H1 (cell line): Measurements from ENCODE around the gene VPS18. TPM values are rescaled to one million over a fixed set of nuclear protein-coding genes. Genes with fewer than 3 reads are reported as not detected.
A peak's percentile ranks its signal among the peaks of the same experiment; 100 is the strongest.

Experiments used
- CTCF ChIA-PET: fragments of 300-600 bp; sonication (Branson Sonifier 250); formaldehyde crosslinking; loops from one replicate; lab custom pipeline; 2021; ENCODE audit not compliant: partially characterized antibody; lab: Charles Lee
- POLR2A ChIA-PET: fragments of 300-600 bp; sonication (Branson Sonifier 250); formaldehyde crosslinking; loops from one replicate; lab custom pipeline; 2021; ENCODE audit warnings: inconsistent platforms; ENCODE audit not compliant: partially characterized antibody; lab: Charles Lee
- DNase-seq, 2 experiments: peaks; one replicate each; pipeline versions ENCODE4 v3.0.0 to v3.0.0-alpha.2; 2010 to 2022; ENCODE audit warnings: low spot score in 2 of 2, low read depth in 1 of 2, mixed read lengths in 1 of 2
- FAIRE-seq: peaks from 2 replicates; lab custom pipeline; 2011; peaks lifted over from hg19 to GRCh38; lab: Jason Lieb, UNC
- H2AFZ ChIP-seq: 2 replicates; pipeline ENCODE4 v1.8.1; 2012; ENCODE audit warnings: low read length, inconsistent platforms
- H2AK5ac ChIP-seq: 2 replicates; pipeline ENCODE4 v1.6.1; 2013; ENCODE audit warnings: low read depth, low read length
- H2BK120ac ChIP-seq: replicated peaks from 2 replicates; pipeline ENCODE3; 2013; ENCODE audit warnings: low read depth, low read length, inconsistent platforms
- H2BK12ac ChIP-seq: 2 replicates; pipeline ENCODE4 v1.6.1; 2013; ENCODE audit warnings: low read depth, low read length
- H2BK15ac ChIP-seq: 2 replicates; pipeline ENCODE4 v1.6.1; 2013; ENCODE audit warnings: low read length
- H2BK20ac ChIP-seq: 2 replicates; pipeline ENCODE4 v1.6.1; 2013; ENCODE audit warnings: low read length
- H2BK5ac ChIP-seq: 2 replicates; pipeline ENCODE4 v1.6.1; 2013; ENCODE audit warnings: low read depth, low read length
- H3K14ac ChIP-seq: 2 replicates; pipeline ENCODE4 v1.6.1; 2013; ENCODE audit warnings: inconsistent platforms; ENCODE audit not compliant: insufficient read length
- H3K18ac ChIP-seq: 2 replicates; pipeline ENCODE4 v1.6.1; 2013; ENCODE audit warnings: low read length; ENCODE audit errors: extremely low read depth
- H3K23ac ChIP-seq: 2 replicates; pipeline ENCODE4 v1.6.1; 2013; ENCODE audit warnings: inconsistent platforms; ENCODE audit not compliant: insufficient read length
- H3K23me2 ChIP-seq: 2 replicates; pipeline ENCODE4 v1.6.1; 2013; ENCODE audit warnings: low read depth, low read length
- H3K27ac ChIP-seq: 2 replicates; pipeline ENCODE4 v1.6.1; 2011; ENCODE audit warnings: low read depth, low read length, inconsistent platforms
- H3K27me3 ChIP-seq, 4 experiments: replicated peaks in 1 of 4; 1 replicate in 1 of 4; 2 replicates in 3 of 4; pipeline versions ENCODE4 v1.6.1 to v1.8.1; 2011 to 2013; ENCODE audit warnings: low read length in 3 of 4, mild to moderate bottlenecking in 3 of 4, inconsistent platforms in 2 of 4, mixed read lengths in 2 of 4, moderate library complexity in 1 of 4; ENCODE audit not compliant: control insufficient read depth in 3 of 4, insufficient read depth in 3 of 4; ENCODE audit errors: extremely low read depth in 1 of 4
- H3K36me3 ChIP-seq, 4 experiments: 2 replicates each; pipeline versions ENCODE4 v1.6.1 to v1.8.1; 2011 to 2013; ENCODE audit warnings: mild to moderate bottlenecking in 4 of 4, low read length in 3 of 4, moderate library complexity in 2 of 4, control low read depth in 1 of 4, inconsistent platforms in 1 of 4; ENCODE audit not compliant: insufficient read depth in 4 of 4, control insufficient read depth in 2 of 4
- H3K4ac ChIP-seq: replicated peaks from 2 replicates; pipeline ENCODE3; 2013; ENCODE audit warnings: low read length, low read depth, mixed read lengths, inconsistent platforms; ENCODE audit not compliant: insufficient read length
- H3K4me1 ChIP-seq, 4 experiments: replicated peaks in 1 of 4; 1 replicate in 1 of 4; 2 replicates in 3 of 4; pipeline versions ENCODE4 v1.6.1 to v1.8.1; 2011 to 2013; ENCODE audit warnings: low read length in 3 of 4, inconsistent platforms in 2 of 4, mixed read lengths in 1 of 4; ENCODE audit not compliant: insufficient read depth in 4 of 4, control insufficient read depth in 3 of 4
- H3K4me2 ChIP-seq, 2 experiments: 2 replicates each; pipeline versions ENCODE4 v1.6.1 to v1.8.1; 2011 to 2013; ENCODE audit warnings: low read depth in 2 of 2, low read length in 2 of 2, control low read depth in 1 of 2, inconsistent platforms in 1 of 2, mild to moderate bottlenecking in 1 of 2; ENCODE audit not compliant: insufficient read depth in 1 of 2
- H3K4me3 ChIP-seq, 4 experiments: fragments of 200-600, 300-600 bp in 1 of 4; sonication (generic), shearing (Covaris generic), sonication (Bioruptor Twin) in 1 of 4; 2 replicates each; pipeline versions ENCODE4 v1.5.1 to v1.8.1; 2011 to 2016; ENCODE audit warnings: low read length in 4 of 4, low read depth in 3 of 4, control low read depth in 2 of 4, inconsistent platforms in 2 of 4, mild to moderate bottlenecking in 2 of 4, mixed read lengths in 1 of 4, moderate library complexity in 1 of 4; ENCODE audit not compliant: insufficient read depth in 2 of 4; ENCODE audit errors: extremely low read depth in 1 of 4
- H3K56ac ChIP-seq: replicated peaks from 2 replicates; pipeline ENCODE3; 2013; ENCODE audit warnings: low read depth, mild to moderate bottlenecking, mixed read lengths, low read length, inconsistent platforms; ENCODE audit not compliant: insufficient read length
- H3K79me1 ChIP-seq: 2 replicates; pipeline ENCODE4 v1.6.1; 2013; ENCODE audit warnings: low read depth, low read length, control low read depth
- H3K79me2 ChIP-seq, 2 experiments: 2 replicates each; pipeline versions ENCODE4 v1.6.1 to v1.8.1; 2012 to 2013; ENCODE audit warnings: low read length in 2 of 2, mild to moderate bottlenecking in 2 of 2, inconsistent platforms in 1 of 2; ENCODE audit not compliant: insufficient read depth in 2 of 2, control insufficient read depth in 1 of 2
- H3K9ac ChIP-seq, 4 experiments: replicated peaks in 1 of 4; 1 replicate in 1 of 4; 2 replicates in 3 of 4; pipeline versions ENCODE4 v1.6.1 to v1.8.1; 2011 to 2013; ENCODE audit warnings: low read depth in 3 of 4, low read length in 3 of 4, control low read depth in 2 of 4, mild to moderate bottlenecking in 2 of 4, moderate library complexity in 2 of 4, inconsistent platforms in 1 of 4; ENCODE audit errors: extremely low read depth in 1 of 4
- H3K9me3 ChIP-seq, 2 experiments: 2 replicates each; pipeline versions ENCODE4 v1.6.1 to v1.8.1; 2012 to 2013; ENCODE audit warnings: mild to moderate bottlenecking in 2 of 2, moderate library complexity in 2 of 2, control low read depth in 1 of 2, inconsistent platforms in 1 of 2, low read depth in 1 of 2, low read length in 1 of 2, mixed read lengths in 1 of 2; ENCODE audit not compliant: insufficient read depth in 2 of 2
- H4K20me1 ChIP-seq, 2 experiments: replicated peaks in 1 of 2; 2 replicates each; pipeline versions ENCODE3 to v1.8.1; 2011 to 2013; ENCODE audit warnings: inconsistent platforms in 2 of 2, low read length in 2 of 2, mild to moderate bottlenecking in 1 of 2; ENCODE audit not compliant: insufficient read depth in 2 of 2, control insufficient read depth in 1 of 2
- H4K5ac ChIP-seq: 2 replicates; pipeline ENCODE4 v1.6.1; 2013; ENCODE audit warnings: low read length, low read depth, mixed read lengths, inconsistent platforms; ENCODE audit not compliant: insufficient read length
- H4K8ac ChIP-seq: 2 replicates; pipeline ENCODE4 v1.8.0; 2013; ENCODE audit warnings: mild to moderate bottlenecking, moderate library complexity, low read length, inconsistent platforms; ENCODE audit not compliant: insufficient read depth; ENCODE audit errors: extremely low read depth
- H4K91ac ChIP-seq: replicated peaks from 2 replicates; pipeline ENCODE3; 2013; ENCODE audit warnings: low read length, mixed read lengths, inconsistent platforms; ENCODE audit not compliant: insufficient read length
- BRCA1 ChIP-seq: IDR thresholded peaks from 2 replicates; pipeline ENCODE4 v1.6.1; 2012; ENCODE audit warnings: low read depth, low read length, improper control_type of control experiment
- EZH2 ChIP-seq: fragments of 200-600 bp; sonication (generic); IDR thresholded peaks from 2 replicates; pipeline ENCODE4 v1.7.1; 2012; ENCODE audit warnings: low read depth, mild to moderate bottlenecking, moderate library complexity, low read length, inconsistent platforms; ENCODE audit not compliant: severe bottlenecking
- JUN ChIP-seq: IDR thresholded peaks from 2 replicates; pipeline ENCODE4 v1.6.1; 2011; ENCODE audit warnings: low read depth, mild to moderate bottlenecking, improper control_type of control experiment, low read length
- KDM1A ChIP-seq: fragments of 200-600, 300-600 bp; sonication (generic); IDR thresholded peaks from 2 replicates; pipeline ENCODE4 v1.7.1; 2016; ENCODE audit warnings: mild to moderate bottlenecking, low read length, borderline replicate concordance
- NANOG ChIP-seq: IDR thresholded peaks from 2 replicates; pipeline ENCODE4 v1.6.1; 2011; ENCODE audit warnings: low read length, low read depth, mild to moderate bottlenecking, inconsistent platforms; ENCODE audit not compliant: insufficient read depth, poor library complexity, severe bottlenecking
- SIX5 ChIP-seq: IDR thresholded peaks from 2 replicates; pipeline ENCODE4 v1.6.1; 2011; ENCODE audit warnings: mild to moderate bottlenecking, low read depth, low read length
- SP1 ChIP-seq: IDR thresholded peaks from 2 replicates; pipeline ENCODE4 v1.6.1; 2011; ENCODE audit warnings: low read depth, low read length
- SRF ChIP-seq: IDR thresholded peaks from 2 replicates; pipeline ENCODE4 v1.6.1; 2011; ENCODE audit warnings: mild to moderate bottlenecking, low read depth, low read length, moderate library complexity
- TBP ChIP-seq: IDR thresholded peaks from 2 replicates; pipeline ENCODE4 v1.6.1; 2011; ENCODE audit warnings: low read depth, low read length, improper control_type of control experiment
- WGBS, 2 experiments: shearing (Covaris generic) in 1 of 2; methylation state at CpG; one replicate each; pipeline versions ENCODE4 v1.1.6 to v1.1.7; 2013 to 2015; ENCODE audit warnings: low lambda C conversion rate in 2 of 2, mixed read lengths in 2 of 2, inconsistent platforms in 1 of 2, low coverage in 1 of 2, missing lambda C conversion rate in 1 of 2; ENCODE audit not compliant: insufficient replicate concordance in 2 of 2, insufficient coverage in 1 of 2, insufficient read length in 1 of 2; ENCODE audit errors: extremely low coverage in 1 of 2, missing lambda C conversion rate in 1 of 2; 5-methylcytosine and 5-hydroxymethylcytosine counted together
- polyA plus RNA-seq, 7 experiments: library from polyadenylated mRNA; depleted of rRNA in 3 of 7; stranded (reverse) in 5 of 7; unstranded in 2 of 7; fragments of >200 nt in 5 of 7; fragments of 200-250 nt in 2 of 7; gene quantifications; 1 replicate in 5 of 7; 2 replicates in 1 of 7; 4 replicates in 1 of 7; pipeline versions ENCODE4 v1.2.1 to v1.2.3, GENCODE V29; 2011 to 2013; ENCODE audit warnings: missing spikeins in 2 of 7, mixed read lengths in 2 of 7
- total RNA-seq: library from RNA; stranded (reverse); fragmentation: NEBNext Ultra II Directional; extraction: Animal tissue kit (Norgen Biotek cat#: 25700); gene quantifications from 2 replicates; pipeline ENCODE4 v1.2.1, GENCODE V29; 2021
- TF ChIP-seq, protein P1 (sequence below): IDR thresholded peaks from 2 replicates; pipeline ENCODE4 v1.6.1; 2012; ENCODE audit warnings: low read length, inconsistent platforms

Gene VPS18
- total and polyA plus RNA-seq, 2 of the 8 experiments (the other 6 are each of a cell fraction or from before 2014, with no cell fraction given): 28.9 to 32.7 TPM

- ChIA-PET CTCF (interaction anchor here (0.6 to 20.6 kb wide), 27 partner anchors 12 to 887 kb away, joined by 3 to 619 read pairs (median 7); partner anchors contain the start of genes DLL4 and RHOV), POLR2A (interaction anchor here (1.1 to 3.7 kb wide), 7 partner anchors 8 to 130 kb away, joined by 4 to 49 read pairs (median 5); partner anchors contain the start of genes CHAC1, DNAJC17, RHOV and ZFYVE19)
- Histone ChIP-seq H3K79me1 (peaks cover 3% of the 10 kb centered on the region; the same call in 1 of the 2 replicates), H2BK120ac (no peak overlapping the region), H2BK15ac (peak overlapping the region; percentile 89; the same call in 1 of the 2 replicates), H3K9me3 (no peaks in the 10 kb centered on the region), H3K9ac (no peak overlapping the region), H3K4ac (no peak overlapping the region), H2BK12ac (peak overlapping the region; percentile 71; the same call in 1 of the 2 replicates), H3K27ac (no peak overlapping the region), H3K18ac (no peak overlapping the region), H3K4me3 (peak overlapping the region in 1 of 4 experiments; percentile 88; a peak in 3 of 8 replicates), H2AFZ (peak overlapping the region; percentile 87), H3K79me2 (peaks cover 0 to 12% of the 10 kb centered on the region in 2 experiments; a peak in 3 of 4 replicates), H2BK5ac (no peak overlapping the region; the same call in 1 of the 2 replicates), H3K36me3 (peaks cover 0 to 11% (median 0%) of the 10 kb centered on the region in 4 experiments; a peak in 3 of 8 replicates), H3K4me2 (peak overlapping the region; percentile 42 to 80), H3K23me2 (peaks cover 5% of the 10 kb centered on the region; the same call in 1 of the 2 replicates), H3K27me3 (peaks cover 0 to 8% (median 2%) of the 10 kb centered on the region in 4 experiments; a peak in 3 of 7 replicates), H3K23ac (no peak overlapping the region), H4K5ac (no peak overlapping the region), H2BK20ac (no peak overlapping the region; the same call in 1 of the 2 replicates), H3K4me1 (peaks cover 3 to 14% (median 7%) of the 10 kb centered on the region in 4 experiments; a peak in 6 of 7 replicates), H3K56ac (no peak overlapping the region), H4K8ac (peak overlapping the region; percentile 75; the same call in 1 of the 2 replicates), H4K91ac (no peak overlapping the region), H2AK5ac (no peak overlapping the region), H4K20me1 (peaks cover 0 to 2% of the 10 kb centered on the region in 2 experiments), H3K14ac (no peak overlapping the region)
- no peak for FAIRE-seq
- WGBS, 2 experiments: 89% methylated on average over 22 of the region's 22 CpGs; no CpG with 5 or more reads in 1 of the 2 experiments
- DNase-seq: no peak
- TF ChIP-seq NANOG (no peak), SRF (no peak), TBP (no peak), JUN (no peak), KDM1A (no peak), EZH2 (no peak), SP1 (no peak), SIX5 (no peak), BRCA1 (no peak)
- TF ChIP-seq, protein P1, sequence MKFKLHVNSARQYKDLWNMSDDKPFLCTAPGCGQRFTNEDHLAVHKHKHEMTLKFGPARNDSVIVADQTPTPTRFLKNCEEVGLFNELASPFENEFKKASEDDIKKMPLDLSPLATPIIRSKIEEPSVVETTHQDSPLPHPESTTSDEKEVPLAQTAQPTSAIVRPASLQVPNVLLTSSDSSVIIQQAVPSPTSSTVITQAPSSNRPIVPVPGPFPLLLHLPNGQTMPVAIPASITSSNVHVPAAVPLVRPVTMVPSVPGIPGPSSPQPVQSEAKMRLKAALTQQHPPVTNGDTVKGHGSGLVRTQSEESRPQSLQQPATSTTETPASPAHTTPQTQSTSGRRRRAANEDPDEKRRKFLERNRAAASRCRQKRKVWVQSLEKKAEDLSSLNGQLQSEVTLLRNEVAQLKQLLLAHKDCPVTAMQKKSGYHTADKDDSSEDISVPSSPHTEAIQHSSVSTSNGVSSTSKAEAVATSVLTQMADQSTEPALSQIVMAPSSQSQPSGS: no peak
Observed at GRCh38 chr15:40893019-40893670, 1.1 kb upstream of the VPS18 start.
